Effector CD8-positive, alpha-beta T cell (primary cell): ENCODE data around the gene SIGLEC1.

Source experiments
- DNase-seq: peaks from one replicate; lab custom pipeline; 2025; lab: John Stamatoyannopoulos, UW

Gene SIGLEC1

GRCh38 chr20:3701061-3701998, 11.1 kb downstream of the SIGLEC1 start:
- DNase-seq: no peak

GRCh38 chr20:3699037-3699436, 13.4 kb downstream of the SIGLEC1 start:
- DNase-seq: no peak

GRCh38 chr20:3698591-3699001, 13.8 kb downstream of the SIGLEC1 start:
- DNase-seq: no peak

GRCh38 chr20:3697588-3698305, 14.7 kb downstream of the SIGLEC1 start:
- DNase-seq: no peak

- no peak for DNase-seq
Observed at GRCh38 chr20:3696745-3697587, 15.4 kb downstream of the SIGLEC1 start.

GRCh38 chr20:3696200-3696599, 16.2 kb downstream of the SIGLEC1 start:
- no peak for DNase-seq

GRCh38 chr20:3694864-3695263, 17.5 kb downstream of the SIGLEC1 start:
- DNase-seq: no peak

- no peak for DNase-seq
Observed at GRCh38 chr20:3693376-3693775, 19.0 kb downstream of the SIGLEC1 start.

- DNase-seq: no peak
Observed at GRCh38 chr20:3692706-3693294, 19.6 kb downstream of the SIGLEC1 start.

- no peak for DNase-seq
Observed at GRCh38 chr20:3691897-3692296, 20.5 kb downstream of the SIGLEC1 start.

- DNase-seq: no peak
Observed at GRCh38 chr20:3691306-3691705, 21.1 kb downstream of the SIGLEC1 start.

- DNase-seq: no peak
Observed at GRCh38 chr20:3690413-3690812, 22.0 kb downstream of the SIGLEC1 start.

GRCh38 chr20:3689978-3690377, 22.4 kb downstream of the SIGLEC1 start:
- no peak for DNase-seq

GRCh38 chr20:3687655-3688054, 24.7 kb downstream of the SIGLEC1 start:
- no peak for DNase-seq

GRCh38 chr20:3686867-3687321, 25.5 kb downstream of the SIGLEC1 start:
- no peak for DNase-seq

GRCh38 chr20:3686421-3686820, 26.0 kb downstream of the SIGLEC1 start:
- no peak for DNase-seq

GRCh38 chr20:3685341-3685740, 27.1 kb downstream of the SIGLEC1 start:
- DNase-seq: no peak

- DNase-seq: no peak
Observed at GRCh38 chr20:3681931-3682781, 30.2 kb downstream of the SIGLEC1 start, which contains the start of gene ADAM33. Gene ADAM33 (minus strand): TSS chr20:3682010. CDS start chr20:3682004, 6 bp downstream.

GRCh38 chr20:3681352-3681930, 31.0 kb downstream of the SIGLEC1 start:
- DNase-seq: no peak

- DNase-seq: no peak
Observed at GRCh38 chr20:3680701-3681351, 31.6 kb downstream of the SIGLEC1 start.
